ENCODE measurements around the gene PURB.
"Not testable (repeated sequence)": the region's sequence is repeated elsewhere in the genome, so short reads cannot be mapped to it uniquely, and the experiment has no call there.

PURB gene

DNA sequence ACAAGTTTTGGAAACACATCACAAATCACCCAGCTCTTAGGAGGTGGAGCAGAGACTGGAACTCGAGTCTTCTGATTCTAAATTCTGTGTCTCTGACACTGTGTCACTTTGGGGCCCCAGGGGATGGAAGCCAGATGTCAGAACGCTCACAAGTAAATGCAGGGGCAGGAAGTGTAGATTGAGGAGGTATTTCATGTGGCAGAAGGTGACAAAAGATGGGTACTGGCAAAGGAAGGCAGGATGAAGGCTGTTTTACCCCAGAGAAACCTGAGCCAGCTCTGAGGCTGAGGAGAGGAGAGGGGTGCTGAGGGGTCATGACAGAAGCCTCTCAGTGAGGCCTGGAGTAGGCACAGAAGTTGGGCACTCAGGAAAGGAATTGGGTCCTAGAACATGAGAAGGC lies 6.0 kb upstream of the PURB start:
- no peak for DNase-seq

GRCh38 chr7:44889086-44889781 lies 3.9 kb upstream of the PURB start:
- no peak for DNase-seq

GRCh38 chr7:44887293-44887692 lies 2.0 kb upstream of the PURB start:
- DNase-seq = no peak

DNA sequence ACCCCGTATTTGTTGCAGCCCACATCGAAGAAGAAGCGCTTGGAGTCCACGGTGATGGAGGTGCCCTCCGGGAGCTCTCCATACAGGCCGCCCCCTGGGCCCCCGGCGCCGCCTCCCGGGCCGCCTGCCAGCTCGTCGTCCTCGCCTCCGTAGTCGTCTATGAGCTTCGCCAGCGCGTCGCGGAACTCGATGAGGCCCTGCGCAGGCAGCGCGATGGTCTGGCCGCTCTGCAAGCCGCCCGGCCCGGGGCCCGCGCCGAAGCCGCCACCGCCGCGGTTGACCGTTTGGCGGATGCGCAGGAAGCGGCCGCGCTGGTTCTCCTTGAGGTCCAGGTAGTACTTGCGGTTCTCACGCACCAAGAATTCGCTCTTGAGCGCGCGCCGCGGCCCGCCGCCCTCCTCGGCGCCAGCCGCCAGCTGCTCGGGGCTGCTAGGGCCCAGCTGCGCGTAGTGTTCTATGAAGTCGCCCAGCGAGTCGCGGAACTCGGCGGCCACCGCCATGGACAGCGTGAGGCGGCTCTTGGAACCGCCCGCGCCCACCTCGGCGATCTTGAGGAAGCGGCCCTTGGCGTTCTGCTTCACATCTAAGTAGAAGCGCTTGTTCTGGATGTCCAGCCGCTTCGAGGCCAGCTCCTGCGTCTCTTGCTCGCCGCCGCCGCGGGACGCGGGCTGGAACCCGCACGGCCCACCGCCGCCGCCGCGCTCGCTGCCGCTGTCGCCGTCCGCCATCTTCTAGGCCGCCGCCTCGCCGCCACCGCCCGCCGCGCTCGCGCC lies 523 bp downstream of the PURB start:
- DNase-seq = peak; percentile 69

DNA sequence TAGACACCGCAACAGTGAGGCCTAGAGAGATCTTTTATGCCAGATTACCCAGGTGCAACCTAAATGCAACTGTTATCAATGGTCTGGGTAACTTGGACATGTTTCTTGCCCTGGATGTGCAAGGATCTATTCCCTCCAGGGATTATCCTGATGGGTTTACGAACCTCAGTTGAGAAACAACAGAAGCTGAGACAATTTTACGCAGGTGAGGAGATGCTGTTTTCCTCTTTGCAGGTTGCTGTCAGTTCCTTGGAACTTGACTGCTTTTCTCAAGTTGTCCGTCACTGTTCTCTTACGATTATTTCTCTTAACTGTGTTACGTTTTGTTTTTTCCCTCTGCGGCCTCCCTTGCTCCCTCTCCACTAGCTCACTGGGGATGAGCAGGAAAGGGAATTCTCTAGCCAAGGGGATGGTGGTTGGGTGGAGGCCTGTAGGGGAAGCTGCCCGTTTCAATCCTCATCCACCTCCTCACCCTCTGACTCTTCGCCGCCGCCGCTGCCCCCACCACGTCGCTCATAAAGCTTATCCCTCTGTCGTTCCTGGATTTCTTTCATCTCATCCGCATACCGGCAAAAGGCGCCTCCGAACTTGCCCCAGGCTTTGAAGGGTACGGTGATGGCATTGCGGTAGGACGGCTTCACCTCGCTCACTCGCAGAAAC lies 1.2 kb downstream of the PURB start:
- DNase-seq = no peak

- DNase-seq = no peak
These were observed 2.4 kb downstream of the PURB start for GRCh38 chr7:44882899-44883298.

DNA sequence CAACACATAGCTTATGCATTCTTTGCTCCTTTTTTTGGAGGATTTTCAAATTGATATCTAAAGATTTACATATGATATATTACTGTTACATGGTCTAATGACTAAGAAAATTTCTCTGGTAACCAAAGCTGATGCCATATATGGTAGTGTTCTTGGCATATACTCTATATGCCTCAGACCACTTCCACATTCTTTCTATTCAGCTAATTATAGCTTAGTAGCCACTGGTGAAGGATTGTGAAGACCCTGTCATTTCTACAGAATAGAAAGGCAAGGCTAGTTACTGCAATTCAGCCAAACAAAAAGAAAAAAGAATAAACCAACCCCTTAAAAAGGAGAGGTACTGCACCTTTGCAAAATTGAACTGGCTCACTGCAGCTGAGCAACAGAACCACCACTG lies 3.7 kb downstream of the PURB start:
- no peak for DNase-seq

DNA sequence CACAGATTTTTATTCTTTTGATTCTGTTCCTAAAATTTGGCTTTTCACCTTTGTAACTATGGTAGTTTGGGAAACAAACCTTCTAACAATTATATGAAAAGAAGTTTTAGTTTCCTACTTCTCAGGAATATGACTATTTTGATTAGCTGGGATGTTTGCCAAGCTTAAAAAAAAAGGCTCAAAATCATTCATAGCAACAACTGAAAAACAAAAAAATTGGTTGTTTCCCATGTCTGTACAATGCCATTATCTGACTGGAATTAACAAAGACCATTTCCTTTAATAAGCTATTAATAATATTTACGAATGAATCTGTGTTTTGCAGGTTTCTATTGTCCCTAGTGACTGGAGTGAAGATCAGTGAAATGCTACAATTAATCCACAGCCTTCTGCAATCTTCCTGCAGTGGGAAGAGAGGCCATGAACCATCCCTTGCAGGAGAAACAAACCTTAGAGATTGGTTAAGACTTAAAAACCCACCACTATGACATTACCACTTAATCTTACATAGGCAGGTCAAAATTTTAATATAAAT lies 4.2 kb downstream of the PURB start:
- DNase-seq = no peak

DNA sequence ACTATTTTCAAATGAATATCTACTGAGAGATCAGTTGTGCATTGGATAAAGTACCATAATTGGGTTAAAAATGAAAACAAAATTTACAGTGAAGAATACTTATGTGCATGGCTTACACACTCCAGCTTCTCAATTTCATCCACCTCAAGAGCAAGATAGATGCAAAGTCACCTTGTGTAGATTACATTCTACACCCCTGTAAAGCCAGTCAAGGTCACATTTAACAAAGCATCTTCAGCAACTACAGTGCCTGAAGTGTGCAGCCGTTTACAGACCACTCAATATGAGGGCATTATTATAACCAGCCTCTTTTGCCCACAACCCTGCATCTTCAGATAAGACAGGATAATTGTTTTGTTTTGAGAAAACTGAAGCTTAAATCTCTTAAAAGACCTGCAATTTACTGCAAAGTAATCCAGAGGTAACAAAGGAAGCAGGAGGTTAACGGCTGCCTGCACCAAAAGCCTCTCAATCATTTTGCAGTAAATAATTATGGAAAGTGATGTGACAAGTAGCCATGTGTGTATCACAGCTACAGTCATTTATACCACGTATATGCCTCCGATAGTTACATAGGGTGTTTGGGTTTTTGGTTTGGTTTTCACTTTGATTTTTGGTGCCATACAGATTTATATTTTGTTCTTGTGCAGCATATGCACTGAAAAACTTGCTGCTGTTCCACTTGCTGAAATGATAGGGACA lies 4.9 kb downstream of the PURB start:
- DNase-seq = no peak

- DNase-seq = no peak
These were observed 8.9 kb downstream of the PURB start for GRCh38 chr7:44876393-44876792.

DNA sequence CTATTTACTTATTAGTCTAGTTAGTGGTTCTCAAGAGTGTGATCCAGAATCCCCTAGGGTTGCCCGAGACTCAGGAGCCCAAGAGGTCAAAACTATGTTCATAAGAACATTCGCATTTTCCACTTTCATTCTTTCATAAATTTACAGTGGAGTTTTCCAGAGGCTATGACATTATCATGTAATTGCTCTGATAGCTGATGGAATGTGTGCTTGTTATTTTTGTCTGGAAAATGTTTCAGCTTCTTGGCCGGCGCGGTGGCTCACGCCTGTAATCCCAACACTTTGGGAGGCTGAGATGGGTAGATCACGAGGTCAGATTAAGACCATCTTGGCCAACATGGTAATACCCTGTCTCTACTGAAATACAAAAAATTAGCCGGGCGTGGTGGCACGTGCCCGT lies 10.1 kb downstream of the PURB start:
- DNase-seq = no peak

DNA sequence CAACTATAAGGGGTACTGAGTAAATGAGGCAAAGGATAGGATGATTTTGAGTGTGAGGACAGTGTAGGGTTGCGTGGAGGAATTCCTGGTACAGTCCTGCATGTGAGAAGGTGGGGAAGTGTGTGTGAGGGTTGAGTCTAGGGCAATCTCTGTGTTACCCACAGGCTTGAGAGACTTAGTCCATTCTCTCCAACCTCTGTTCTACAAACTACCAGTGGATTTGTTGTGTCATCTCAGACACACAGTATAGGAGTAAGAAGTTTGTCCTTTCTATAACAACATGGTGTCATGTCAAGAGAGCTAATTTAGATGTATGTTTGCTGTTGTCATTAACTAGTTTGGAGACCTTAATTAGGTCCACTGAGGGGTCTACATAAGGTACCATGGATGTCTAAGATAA lies 12.5 kb downstream of the PURB start:
- no peak for DNase-seq

GRCh38 chr7:44871918-44872317 lies 13.4 kb downstream of the PURB start:
- not testable (repeated sequence) for DNase-seq

DNA sequence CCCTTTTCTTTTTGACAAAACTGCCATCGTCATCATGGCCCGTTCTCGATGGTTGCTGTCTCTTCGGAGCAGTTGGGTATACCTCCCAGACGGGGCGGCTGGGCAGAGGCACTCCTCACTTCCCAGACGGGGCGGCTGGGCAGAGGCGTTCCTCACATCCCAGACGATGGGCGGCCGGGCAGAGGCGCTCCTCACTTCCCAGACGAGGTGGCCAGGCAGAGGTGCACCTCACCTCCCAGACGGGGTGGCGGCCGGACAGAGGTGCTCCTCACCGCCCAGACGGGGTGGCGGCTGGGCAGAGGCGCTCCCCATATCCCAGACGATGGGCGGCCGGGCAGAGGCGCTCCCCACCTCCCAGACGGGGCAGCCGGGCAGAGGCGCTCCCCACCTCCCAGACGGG lies 14.6 kb downstream of the PURB start:
- not testable (repeated sequence) for DNase-seq

DNA sequence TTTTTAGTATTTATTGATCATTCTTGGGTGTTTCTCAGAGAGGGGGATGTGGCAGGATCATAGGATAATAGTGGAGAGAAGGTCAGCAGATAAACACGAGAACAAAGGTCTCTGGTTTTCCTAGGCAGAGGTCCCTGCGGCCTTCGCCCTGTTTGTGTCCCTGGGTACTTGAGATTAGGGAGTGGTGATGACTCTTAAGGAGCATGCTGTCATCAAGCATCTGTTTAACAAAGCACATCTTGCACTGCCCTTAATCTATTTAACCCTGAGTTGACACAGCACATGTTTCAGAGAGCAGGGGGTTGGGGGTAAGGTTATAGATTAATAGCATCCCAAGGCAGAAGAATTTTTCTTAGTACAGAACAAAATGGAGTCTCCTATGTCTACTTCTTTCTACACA lies 15.0 kb downstream of the PURB start:
- not testable (repeated sequence) for DNase-seq

DNA sequence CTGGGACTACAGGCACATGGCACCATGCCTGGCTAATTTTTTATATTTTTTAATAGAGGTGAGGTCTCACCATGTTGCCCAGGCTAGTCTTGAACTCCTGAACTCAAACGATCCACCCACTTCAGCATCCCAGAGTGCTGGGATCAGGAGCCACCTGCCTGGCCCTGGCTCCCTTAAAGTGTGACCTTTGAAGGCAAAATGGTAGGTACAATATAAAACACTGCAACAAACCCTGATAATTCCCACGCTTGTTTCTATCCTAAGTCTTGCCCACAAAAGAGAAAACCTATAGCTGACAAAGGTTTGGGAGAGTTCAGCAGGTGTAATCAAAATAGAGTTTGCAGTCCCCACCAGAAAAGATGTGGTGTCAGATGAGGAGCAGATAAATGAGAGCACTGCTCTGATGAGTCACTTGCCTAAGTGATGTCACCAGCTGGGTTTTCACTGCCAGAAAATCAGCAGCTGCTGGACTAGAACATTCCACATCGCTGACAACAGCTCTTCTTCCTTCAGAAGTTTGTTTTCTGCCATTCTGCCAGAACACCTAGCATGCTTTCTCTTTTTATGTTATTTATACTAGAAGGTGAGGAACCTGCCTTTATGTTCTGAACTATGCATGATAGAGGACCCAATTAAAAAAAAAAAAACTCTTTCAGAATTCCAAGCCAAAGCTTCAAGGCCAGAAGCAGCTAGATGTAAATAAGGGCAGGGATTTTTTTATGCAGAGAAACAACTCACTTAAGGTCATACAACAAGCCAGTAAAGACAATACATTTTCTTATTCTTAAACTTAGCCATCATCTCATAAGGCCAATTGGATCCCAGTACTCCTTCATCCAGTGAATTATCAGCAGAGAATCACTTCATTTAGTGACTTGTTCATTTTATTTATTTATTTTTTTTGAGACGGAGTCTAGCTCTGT lies 18.0 kb downstream of the PURB start:
- no peak for DNase-seq

- DNase-seq = not testable (repeated sequence)
These were observed 23.4 kb downstream of the PURB start for GRCh38 chr7:44861949-44862348.

DNA sequence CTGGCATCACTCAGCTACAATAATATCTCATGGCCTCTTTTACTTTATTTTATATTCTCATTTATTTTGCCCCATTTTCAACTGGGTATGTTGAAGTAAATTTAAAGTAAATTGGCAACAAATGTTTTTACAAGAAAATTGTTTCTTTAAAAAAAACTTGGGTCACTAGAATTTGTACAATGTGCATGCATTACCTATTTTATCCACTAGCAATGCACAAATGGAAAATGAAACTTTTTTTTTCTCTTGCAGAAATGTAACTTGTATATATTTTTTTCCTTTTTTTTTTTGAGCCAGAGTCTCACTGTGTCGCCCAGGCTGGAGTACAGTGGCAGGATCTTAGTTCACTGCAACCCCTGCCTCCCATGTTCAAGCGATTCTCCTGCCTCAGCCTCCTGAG lies 27.2 kb downstream of the PURB start:
- DNase-seq = no peak

GRCh38 chr7:44854644-44855364 lies 30.5 kb downstream of the PURB start:
- no peak for DNase-seq

GRCh38 chr7:44853391-44853790 lies 31.9 kb downstream of the PURB start:
- DNase-seq = no peak

DNA sequence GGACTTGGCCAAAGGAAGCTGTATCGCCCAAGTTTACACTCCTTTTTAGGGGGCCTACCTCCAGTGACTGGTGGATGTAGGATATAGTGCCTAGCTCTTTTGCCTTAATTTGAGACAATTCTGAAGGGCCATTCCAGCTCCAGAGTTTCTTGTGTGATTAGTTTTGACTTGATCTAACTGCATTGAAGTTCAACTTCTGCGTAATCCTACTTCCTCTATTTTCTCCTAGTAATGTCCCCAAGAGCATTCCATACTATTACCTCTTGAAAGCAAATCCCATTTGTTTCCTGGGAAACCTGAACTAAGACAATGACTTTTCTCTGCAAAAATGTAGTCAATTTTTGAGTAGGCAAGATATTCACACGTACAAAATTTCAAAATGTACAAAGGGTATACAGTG lies 32.7 kb downstream of the PURB start:
- DNase-seq = no peak
